ENCODE data around the gene CD2AP. TPM values are rescaled to one million over a fixed set of nuclear protein-coding genes. Genes with fewer than 3 reads are reported as not detected.

The CD2AP gene
- total RNA-seq, 1 donor from 2014 or later, result 34.5 TPM

- intact Hi-C loops (cut with DNase I), result no loop called here
- peaks cover 11% of the 10 kb centered on the region for H3K4me1 ChIP-seq
Measured at GRCh38 chr6:47527274-47527673, 49.7 kb downstream of the CD2AP start.

GRCh38 chr6:47529734-47530133 is 52.1 kb downstream of the CD2AP start:
- no peak for DNase-seq
- Histone ChIP-seq H3K4me3 (no peak overlapping the region), H3K9me3 (no peaks in the 10 kb centered on the region), H3K27ac (no peak overlapping the region), H3K4me1 (peaks cover under 1% of the 10 kb centered on the region), H3K27me3 (no peaks in the 10 kb centered on the region), H3K36me3 (peaks cover 13% of the 10 kb centered on the region)
- no peak for TF ChIP-seq CTCF (IDR thresholded peaks at IDR 0.05)
- no peak for ATAC-seq
- intact Hi-C loops (cut with DNase I), result no loop called here

More at GRCh38 chr6:47527274-47527673, 49.7 kb downstream of the CD2AP start:
- ATAC-seq (no peak), DNase-seq (no peak)
- no peak overlapping the region for H3K27ac ChIP-seq
- H3K36me3 ChIP-seq, result no peaks in the 10 kb centered on the region
- no peak overlapping the region for H3K4me3 ChIP-seq
- no peaks in the 10 kb centered on the region for H3K9me3 ChIP-seq
- no peaks in the 10 kb centered on the region for H3K27me3 ChIP-seq
- TF ChIP-seq CTCF (IDR thresholded peaks at IDR 0.05), result no peak

GRCh38 chr6:47532981-47533585 is 55.5 kb downstream of the CD2AP start:
- Histone ChIP-seq H3K4me1 (no peaks in the 10 kb centered on the region), H3K27ac (no peak overlapping the region), H3K9me3 (no peaks in the 10 kb centered on the region), H3K27me3 (no peaks in the 10 kb centered on the region), H3K36me3 (peaks cover 15% of the 10 kb centered on the region), H3K4me3 (no peak overlapping the region)
- no peak for TF ChIP-seq CTCF (IDR thresholded peaks at IDR 0.05)
- DNase-seq (no peak), ATAC-seq (no peak)
- intact Hi-C loops (cut with DNase I), result no loop called here

GRCh38 chr6:47534063-47534462 is 56.5 kb downstream of the CD2AP start:
- Histone ChIP-seq H3K4me1 (no peaks in the 10 kb centered on the region), H3K36me3 (peaks cover 15% of the 10 kb centered on the region), H3K9me3 (no peaks in the 10 kb centered on the region), H3K4me3 (no peak overlapping the region), H3K27ac (no peak overlapping the region), H3K27me3 (no peaks in the 10 kb centered on the region)
- intact Hi-C loops (cut with DNase I), result no loop called here
- ATAC-seq (no peak), DNase-seq (no peak)
- no peak for TF ChIP-seq CTCF (IDR thresholded peaks at IDR 0.05)

GRCh38 chr6:47535316-47536225 is 58.0 kb downstream of the CD2AP start:
- Histone ChIP-seq H3K9me3 (no peaks in the 10 kb centered on the region), H3K27ac (no peak overlapping the region), H3K36me3 (peaks cover 15% of the 10 kb centered on the region), H3K4me3 (no peak overlapping the region), H3K4me1 (no peaks in the 10 kb centered on the region), H3K27me3 (no peaks in the 10 kb centered on the region)
- TF ChIP-seq CTCF (IDR thresholded peaks at IDR 0.05), result no peak
- intact Hi-C loops (cut with DNase I), result no loop called here
- DNase-seq (no peak), ATAC-seq (no peak)

Measured in upper lobe of right lung (tissue), 1 donor.